Measurements from ENCODE around the gene HECTD2. TPM values are rescaled to one million over a fixed set of nuclear protein-coding genes. Genes with fewer than 3 reads are reported as not detected.
"Not testable (repeated sequence)": the region's sequence is repeated elsewhere in the genome, so short reads cannot be mapped to it uniquely, and the experiment has no call there.

HECTD2 gene
- total and polyA plus RNA-seq, 7 donors: 2.4 to 29.3 (median 25.5) TPM

- TF ChIP-seq POLR2AphosphoS5 (IDR thresholded peaks at IDR 0.05): no peak
- no peak for TF ChIP-seq EP300 (IDR thresholded peaks at IDR 0.05)
- no peak for TF ChIP-seq CTCF (IDR thresholded peaks at IDR 0.05)
- TF ChIP-seq POLR2A (IDR thresholded peaks at IDR 0.05): no peak
- peaks cover 0 to 9% (median 8%) of the 10 kb centered on the region in 4 donors for H3K4me1 ChIP-seq
- no peak for DNase-seq
- no peaks in the 10 kb centered on the region for H3K9me3 ChIP-seq
- no peaks in the 10 kb centered on the region for H3K27me3 ChIP-seq
- no peak overlapping the region for H3K4me3 ChIP-seq
- H3K36me3 ChIP-seq: peaks cover 0 to 18% (median 2%) of the 10 kb centered on the region in 4 donors
- H3K27ac ChIP-seq: no peak overlapping the region
- intact Hi-C loops (cut with DNase I): no loop called here
- 37 to 62% methylated on average over 1 of the region's 1 CpG for WGBS, 2 donors
These were observed 23.9 kb downstream of the HECTD2 start for GRCh38 chr10:91434041-91434440.

- H3K4me1 ChIP-seq: peaks cover 0 to 9% (median 8%) of the 10 kb centered on the region in 4 donors
- no peak overlapping the region for H3K4me3 ChIP-seq
- intact Hi-C loops (cut with DNase I): no loop called here
- TF ChIP-seq CTCF (IDR thresholded peaks at IDR 0.05) (no peak), POLR2A (IDR thresholded peaks at IDR 0.05) (no peak), POLR2AphosphoS5 (IDR thresholded peaks at IDR 0.05) (no peak), EP300 (IDR thresholded peaks at IDR 0.05) (no peak)
- WGBS, 2 donors: 94 to 96% methylated on average over 2 of the region's 2 CpGs
- H3K9me3 ChIP-seq: no peaks in the 10 kb centered on the region
- H3K36me3 ChIP-seq: peaks cover 0 to 18% (median 2%) of the 10 kb centered on the region in 4 donors
- H3K27me3 ChIP-seq: no peaks in the 10 kb centered on the region
- H3K27ac ChIP-seq: no peak overlapping the region
- no peak for DNase-seq
These were observed 25.1 kb downstream of the HECTD2 start for GRCh38 chr10:91435241-91435640.

GRCh38 chr10:91438228-91438627 is 28.1 kb downstream of the HECTD2 start:
- H3K27ac ChIP-seq; intact Hi-C loops (cut with DNase I); H3K4me1 ChIP-seq; DNase-seq; H3K4me3 ChIP-seq; H3K27me3 ChIP-seq; H3K9me3 ChIP-seq: not testable (repeated sequence)
- H3K36me3 ChIP-seq: peaks cover 0 to 18% (median 2%) of the 10 kb centered on the region in 4 donors
- WGBS, 2 donors: 93 to 97% methylated on average over 2 of the region's 2 CpGs

GRCh38 chr10:91444211-91445182 is 34.4 kb downstream of the HECTD2 start:
- H3K27ac ChIP-seq: no peak overlapping the region
- intact Hi-C loops (cut with DNase I): no loop called here
- no peaks in the 10 kb centered on the region for H3K36me3 ChIP-seq
- H3K4me3 ChIP-seq: no peak overlapping the region
- TF ChIP-seq EP300 (IDR thresholded peaks at IDR 0.05): no peak
- no peak for TF ChIP-seq CTCF (IDR thresholded peaks at IDR 0.05)
- TF ChIP-seq POLR2AphosphoS5 (IDR thresholded peaks at IDR 0.05): no peak
- no peak for TF ChIP-seq POLR2A (IDR thresholded peaks at IDR 0.05)
- no peaks in the 10 kb centered on the region for H3K4me1 ChIP-seq
- no peak for DNase-seq
- no peaks in the 10 kb centered on the region for H3K27me3 ChIP-seq
- WGBS, 2 donors: 88 to 93% methylated on average over 6 of the region's 6 CpGs
- H3K9me3 ChIP-seq: no peaks in the 10 kb centered on the region

- intact Hi-C loops (cut with DNase I): no loop called here
- Histone ChIP-seq H3K9me3 (peaks cover 3 to 22% (median 7%) of the 10 kb centered on the region in 4 donors), H3K4me1 (no peaks in the 10 kb centered on the region), H3K27ac (no peak overlapping the region), H3K27me3 (no peaks in the 10 kb centered on the region), H3K4me3 (no peak overlapping the region), H3K36me3 (no peaks in the 10 kb centered on the region)
- no peak for DNase-seq
- TF ChIP-seq POLR2A (IDR thresholded peaks at IDR 0.05) (no peak), CTCF (IDR thresholded peaks at IDR 0.05) (no peak), POLR2AphosphoS5 (IDR thresholded peaks at IDR 0.05) (no peak), EP300 (IDR thresholded peaks at IDR 0.05) (no peak)
These were observed 41.9 kb downstream of the HECTD2 start for GRCh38 chr10:91452063-91452462.

All from sigmoid colon (tissue), 7 donors.